Karpas-422 (cell line): ENCODE data around the gene LMOD2. TPM values are rescaled to one million over a fixed set of nuclear protein-coding genes. Genes with fewer than 3 reads are reported as not detected.

Experiments
- DNase-seq: peaks from one replicate; pipeline ENCODE4 v3.0.0-alpha.2; 2015
- H2AFZ ChIP-seq: fragments of 200-600 bp; sonication (generic); 2 replicates; pipeline ENCODE4 v1.6.1; 2014; ENCODE audit warnings: antibody characterized with exemption, low read length, mixed read lengths
- H3K27ac ChIP-seq: fragments of 200-600 bp; sonication (generic); 2 replicates; pipeline ENCODE4 v1.5.1; 2014; ENCODE audit warnings: mild to moderate bottlenecking, low read length, moderate library complexity
- H3K27me3 ChIP-seq: fragments of 200-600 bp; sonication (generic); 2 replicates; pipeline ENCODE4 v1.6.1; 2014; ENCODE audit warnings: low read length, mixed read lengths
- H3K36me3 ChIP-seq: fragments of 200-600 bp; sonication (generic); 2 replicates; pipeline ENCODE4 v1.6.1; 2014; ENCODE audit warnings: low read length, mixed read lengths; ENCODE audit not compliant: insufficient read depth
- H3K4me1 ChIP-seq: fragments of 200-600 bp; sonication (generic); 2 replicates; pipeline ENCODE4 v1.6.1; 2014; ENCODE audit warnings: mild to moderate bottlenecking, low read length, mixed read lengths
- H3K4me2 ChIP-seq: fragments of 200-600 bp; sonication (generic); 2 replicates; pipeline ENCODE4 v1.6.1; 2014; ENCODE audit warnings: low read length, low read depth, mild to moderate bottlenecking; ENCODE audit not compliant: poor library complexity, severe bottlenecking
- H3K4me3 ChIP-seq: fragments of 200-600 bp; sonication (generic); 2 replicates; pipeline ENCODE4 v1.5.1; 2014; ENCODE audit warnings: mild to moderate bottlenecking, antibody characterized with exemption, low read length, mixed read lengths
- H3K79me2 ChIP-seq: fragments of 200-600 bp; sonication (generic); 2 replicates; pipeline ENCODE4 v1.6.1; 2014; ENCODE audit warnings: mild to moderate bottlenecking, low read length, mixed read lengths
- H3K9ac ChIP-seq: fragments of 200-600 bp; sonication (generic); 2 replicates; pipeline ENCODE4 v1.6.0; 2014; ENCODE audit warnings: low read length
- H3K9me2 ChIP-seq: fragments of 200-600 bp; sonication (generic), shearing (Covaris generic); replicated peaks from 2 replicates; pipeline ENCODE4 v1.6.0; 2014; ENCODE audit warnings: mild to moderate bottlenecking, low read length, moderate library complexity; ENCODE audit not compliant: insufficient read depth
- H3K9me3 ChIP-seq: fragments of 300-700, 200-600 bp; sonication (generic); 2 replicates; pipeline ENCODE4 v1.6.1; 2014; ENCODE audit warnings: low read length, mixed read lengths
- H4K20me1 ChIP-seq: fragments of 200-600 bp; sonication (generic); 2 replicates; pipeline ENCODE4 v1.6.1; 2014; ENCODE audit warnings: mild to moderate bottlenecking, antibody characterized with exemption, low read length, low read depth; ENCODE audit not compliant: insufficient read depth
- total RNA-seq: library from RNA; depleted of rRNA; stranded (reverse); fragments of >200 nt; shearing (Covaris generic); gene quantifications from 2 replicates; pipeline ENCODE4 v1.2.3, GENCODE V29; 2014; ENCODE audit warnings: low replicate concordance

The LMOD2 gene
- total RNA-seq, 1 experiment from 2014 or later, result not detected

DNA sequence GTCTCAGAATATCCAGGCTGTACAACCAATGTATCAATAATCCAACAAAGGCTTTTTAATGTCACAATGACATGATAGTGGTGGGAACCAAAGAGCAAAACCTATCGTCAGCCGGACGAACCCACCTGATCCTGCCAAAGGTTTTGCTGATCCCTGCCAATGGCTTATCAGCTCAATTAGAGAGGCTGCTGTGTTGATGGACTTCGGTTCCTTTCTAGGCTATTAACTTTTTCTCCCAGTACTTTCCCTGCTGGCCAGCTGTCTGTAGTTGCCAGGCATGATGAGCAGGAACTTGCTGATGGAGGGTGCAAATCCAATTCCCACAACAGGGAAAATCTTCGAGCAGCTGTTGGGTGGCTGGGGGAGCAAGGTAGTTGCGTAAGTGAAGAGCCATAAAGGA, 2.4 kb downstream of the LMOD2 start:
- no peak overlapping the region for H3K4me2 ChIP-seq
- H3K4me3 ChIP-seq, result no peak overlapping the region
- H3K9ac ChIP-seq, result no peak overlapping the region
- H3K36me3 ChIP-seq, result no peaks in the 10 kb centered on the region
- no peaks in the 10 kb centered on the region for H3K27me3 ChIP-seq
- H3K9me3 ChIP-seq, result no peaks in the 10 kb centered on the region
- no peaks in the 10 kb centered on the region for H3K9me2 ChIP-seq
- DNase-seq, result no peak
- H3K27ac ChIP-seq, result no peak overlapping the region
- H2AFZ ChIP-seq, result no peak overlapping the region
- H3K4me1 ChIP-seq, result no peaks in the 10 kb centered on the region
- no peaks in the 10 kb centered on the region for H4K20me1 ChIP-seq
- H3K79me2 ChIP-seq, result no peaks in the 10 kb centered on the region

DNA sequence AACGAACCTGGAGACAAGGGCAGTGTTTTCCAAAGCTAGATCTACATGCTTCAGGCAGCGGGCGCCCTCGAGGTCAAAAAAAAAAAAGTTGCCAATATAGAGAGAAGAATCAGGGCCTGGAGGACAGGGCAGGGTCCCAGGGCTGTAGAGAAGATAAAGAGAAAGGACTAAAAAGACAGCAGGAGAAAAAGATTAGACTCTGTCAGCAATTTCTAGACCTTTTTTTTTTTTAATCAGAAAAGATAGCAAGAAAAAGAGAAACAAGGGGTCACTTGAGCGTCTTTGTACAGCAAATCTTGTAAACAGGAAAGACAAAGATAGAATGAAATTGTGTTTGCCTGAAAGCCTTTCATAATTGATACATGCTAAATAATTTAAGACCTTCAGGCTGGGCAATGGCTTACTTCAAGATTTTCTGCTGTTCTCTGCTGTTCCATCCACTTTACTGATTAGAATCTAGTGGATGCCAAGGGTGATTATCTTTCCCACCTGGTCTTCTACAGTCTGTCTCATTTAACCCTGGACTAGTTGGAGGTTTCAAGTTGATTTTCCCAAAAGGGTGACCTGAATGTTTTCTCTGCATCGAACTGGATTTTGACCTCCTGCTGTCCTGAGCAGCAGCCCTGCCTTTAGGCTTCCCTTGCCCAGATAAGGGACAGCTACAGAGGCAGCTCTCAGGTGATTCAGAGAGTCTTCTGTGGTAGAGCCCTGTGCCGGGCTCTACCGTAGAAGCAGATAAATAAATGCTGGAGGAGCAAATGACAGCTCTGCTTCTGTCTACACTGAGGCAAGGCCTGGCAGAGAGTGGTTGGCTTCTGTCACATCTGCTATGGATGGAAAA, 5.1 kb downstream of the LMOD2 start:
- H3K27ac ChIP-seq, result no peak overlapping the region
- no peaks in the 10 kb centered on the region for H3K79me2 ChIP-seq
- H4K20me1 ChIP-seq, result no peaks in the 10 kb centered on the region
- no peaks in the 10 kb centered on the region for H3K9me3 ChIP-seq
- H3K4me2 ChIP-seq, result no peak overlapping the region
- H2AFZ ChIP-seq, result no peak overlapping the region
- H3K4me3 ChIP-seq, result no peak overlapping the region
- H3K9me2 ChIP-seq, result no peaks in the 10 kb centered on the region
- no peak for DNase-seq
- no peak overlapping the region for H3K9ac ChIP-seq
- H3K36me3 ChIP-seq, result no peaks in the 10 kb centered on the region
- no peaks in the 10 kb centered on the region for H3K4me1 ChIP-seq
- no peaks in the 10 kb centered on the region for H3K27me3 ChIP-seq

DNA sequence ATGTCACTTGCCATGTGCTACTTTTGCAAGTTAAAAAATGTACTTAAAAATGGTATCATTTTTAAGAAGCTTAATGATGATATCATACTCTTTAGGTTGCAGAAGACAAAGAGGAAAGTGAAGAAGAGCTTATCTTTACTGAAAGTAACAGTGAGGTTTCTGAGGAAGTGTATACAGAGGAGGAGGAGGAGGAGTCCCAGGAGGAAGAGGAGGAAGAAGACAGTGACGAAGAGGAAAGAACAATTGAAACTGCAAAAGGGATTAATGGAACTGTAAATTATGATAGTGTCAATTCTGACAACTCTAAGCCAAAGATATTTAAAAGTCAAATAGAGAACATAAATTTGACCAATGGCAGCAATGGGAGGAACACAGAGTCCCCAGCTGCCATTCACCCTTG, 6.1 kb downstream of the LMOD2 start:
- Histone ChIP-seq H3K9me2 (no peaks in the 10 kb centered on the region), H3K4me1 (no peaks in the 10 kb centered on the region), H3K79me2 (no peaks in the 10 kb centered on the region), H3K4me2 (no peak overlapping the region), H4K20me1 (no peaks in the 10 kb centered on the region), H3K9ac (no peak overlapping the region), H2AFZ (no peak overlapping the region), H3K27me3 (no peaks in the 10 kb centered on the region), H3K36me3 (no peaks in the 10 kb centered on the region), H3K27ac (no peak overlapping the region), H3K4me3 (no peak overlapping the region), H3K9me3 (no peaks in the 10 kb centered on the region)
- DNase-seq, result no peak

- no peak overlapping the region for H3K4me2 ChIP-seq
- H3K4me1 ChIP-seq, result no peaks in the 10 kb centered on the region
- no peaks in the 10 kb centered on the region for H4K20me1 ChIP-seq
- no peaks in the 10 kb centered on the region for H3K27me3 ChIP-seq
- H3K9ac ChIP-seq, result no peak overlapping the region
- H3K9me3 ChIP-seq, result no peaks in the 10 kb centered on the region
- DNase-seq, result no peak
- no peak overlapping the region for H2AFZ ChIP-seq
- H3K79me2 ChIP-seq, result no peaks in the 10 kb centered on the region
- no peak overlapping the region for H3K27ac ChIP-seq
- no peaks in the 10 kb centered on the region for H3K36me3 ChIP-seq
- no peaks in the 10 kb centered on the region for H3K9me2 ChIP-seq
- no peak overlapping the region for H3K4me3 ChIP-seq
Measured at GRCh38 chr7:123662293-123662692, 6.6 kb downstream of the LMOD2 start.

DNA sequence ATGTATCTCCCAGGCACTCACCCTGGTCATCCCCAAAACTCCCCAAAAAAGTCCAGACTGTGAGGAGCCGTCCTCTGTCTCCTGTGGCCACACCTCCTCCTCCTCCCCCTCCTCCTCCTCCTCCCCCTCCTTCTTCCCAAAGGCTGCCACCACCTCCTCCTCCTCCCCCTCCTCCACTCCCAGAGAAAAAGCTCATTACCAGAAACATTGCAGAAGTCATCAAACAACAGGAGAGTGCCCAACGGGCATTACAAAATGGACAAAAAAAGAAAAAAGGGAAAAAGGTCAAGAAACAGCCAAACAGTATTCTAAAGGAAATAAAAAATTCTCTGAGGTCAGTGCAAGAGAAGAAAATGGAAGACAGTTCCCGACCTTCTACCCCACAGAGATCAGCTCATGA, 7.1 kb downstream of the LMOD2 start:
- no peaks in the 10 kb centered on the region for H3K4me1 ChIP-seq
- DNase-seq, result no peak
- no peak overlapping the region for H3K4me2 ChIP-seq
- H3K36me3 ChIP-seq, result no peaks in the 10 kb centered on the region
- no peaks in the 10 kb centered on the region for H4K20me1 ChIP-seq
- H3K27ac ChIP-seq, result no peak overlapping the region
- H3K27me3 ChIP-seq, result no peaks in the 10 kb centered on the region
- H3K9me2 ChIP-seq, result no peaks in the 10 kb centered on the region
- H2AFZ ChIP-seq, result no peak overlapping the region
- no peak overlapping the region for H3K9ac ChIP-seq
- H3K9me3 ChIP-seq, result no peaks in the 10 kb centered on the region
- H3K4me3 ChIP-seq, result no peak overlapping the region
- H3K79me2 ChIP-seq, result no peaks in the 10 kb centered on the region

GRCh38 chr7:123663200-123663599, 7.5 kb downstream of the LMOD2 start:
- H3K4me2 ChIP-seq, result no peak overlapping the region
- H4K20me1 ChIP-seq, result no peaks in the 10 kb centered on the region
- no peaks in the 10 kb centered on the region for H3K4me1 ChIP-seq
- no peak overlapping the region for H3K27ac ChIP-seq
- H3K9ac ChIP-seq, result no peak overlapping the region
- no peaks in the 10 kb centered on the region for H3K27me3 ChIP-seq
- H3K9me3 ChIP-seq, result no peaks in the 10 kb centered on the region
- H3K36me3 ChIP-seq, result no peaks in the 10 kb centered on the region
- no peak overlapping the region for H2AFZ ChIP-seq
- no peak overlapping the region for H3K4me3 ChIP-seq
- H3K9me2 ChIP-seq, result no peaks in the 10 kb centered on the region
- DNase-seq, result no peak
- no peaks in the 10 kb centered on the region for H3K79me2 ChIP-seq

- Histone ChIP-seq H4K20me1 (no peaks in the 10 kb centered on the region), H3K36me3 (no peaks in the 10 kb centered on the region), H3K27me3 (no peaks in the 10 kb centered on the region), H3K4me1 (no peaks in the 10 kb centered on the region), H3K4me3 (no peak overlapping the region), H3K9me2 (no peaks in the 10 kb centered on the region), H3K4me2 (no peak overlapping the region), H3K9me3 (no peaks in the 10 kb centered on the region), H3K9ac (no peak overlapping the region), H3K79me2 (no peaks in the 10 kb centered on the region), H2AFZ (no peak overlapping the region), H3K27ac (no peak overlapping the region)
- DNase-seq, result no peak
Measured at GRCh38 chr7:123665157-123665556, 9.5 kb downstream of the LMOD2 start.

DNA sequence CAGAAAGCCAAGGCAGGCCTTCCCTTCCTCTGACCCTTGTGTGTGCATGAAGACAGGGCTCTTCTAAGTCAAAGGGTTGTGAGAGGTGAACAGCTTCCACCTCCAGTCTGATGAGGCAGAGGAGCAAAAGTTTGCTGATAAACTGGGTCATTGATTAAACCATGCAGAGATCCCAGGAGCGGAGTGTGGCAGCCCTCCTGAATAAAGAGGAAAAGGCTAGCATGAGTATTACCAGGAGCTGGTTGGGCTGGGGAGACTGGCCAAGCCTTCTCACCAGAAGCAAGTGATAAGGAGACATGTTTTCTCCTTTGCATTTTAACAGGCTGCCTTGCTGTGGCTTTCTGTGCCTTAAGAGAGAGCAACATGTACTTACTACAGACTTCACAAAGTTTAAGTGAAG, 10.2 kb downstream of the LMOD2 start:
- Histone ChIP-seq H3K4me3 (no peak overlapping the region), H3K27me3 (no peaks in the 10 kb centered on the region), H3K36me3 (no peaks in the 10 kb centered on the region), H3K9ac (no peak overlapping the region), H3K4me1 (no peaks in the 10 kb centered on the region), H3K79me2 (no peaks in the 10 kb centered on the region), H2AFZ (no peak overlapping the region), H3K27ac (no peak overlapping the region), H3K9me3 (no peaks in the 10 kb centered on the region), H3K9me2 (no peaks in the 10 kb centered on the region), H3K4me2 (no peak overlapping the region), H4K20me1 (no peaks in the 10 kb centered on the region)
- no peak for DNase-seq
